GM12872 (cell line): ENCODE results near the gene PTH2R.

ENCODE experiments used
- CTCF ChIP-seq: IDR thresholded peaks from 3 replicates; pipeline ENCODE4 v1.5.1; 2011; ENCODE audit warnings: low read depth, mild to moderate bottlenecking, low read length, moderate library complexity; ENCODE audit not compliant: insufficient read depth

The PTH2R gene

GRCh38 chr2:208406474-208407451 lies at the start of gene PTH2R:
Gene PTH2R, plus strand, starts transcription at chr2:208406792. Its CDS starts 252 bp downstream, at chr2:208407044.
- TF ChIP-seq CTCF, result no peak

GRCh38 chr2:208356846-208357574 lies 49.6 kb upstream of the PTH2R start:
- TF ChIP-seq CTCF, result no peak

- TF ChIP-seq CTCF, result no peak
Measured at GRCh38 chr2:208358758-208359631, 47.6 kb upstream of the PTH2R start.

- no peak for TF ChIP-seq CTCF
Measured at GRCh38 chr2:208359632-208359986, 47.0 kb upstream of the PTH2R start.

GRCh38 chr2:208360259-208361076 lies 46.1 kb upstream of the PTH2R start:
- no peak for TF ChIP-seq CTCF

- TF ChIP-seq CTCF, result no peak
Measured at GRCh38 chr2:208361077-208361441, 45.5 kb upstream of the PTH2R start.
